AG09309 (cell line): ENCODE measurements around the gene TRDMT1.

Source experiments
- DNase-seq: peaks from one replicate; pipeline ENCODE4 v3.0.0-alpha.2; 2010; ENCODE audit warnings: low read depth
- H3K4me3 ChIP-seq: 2 replicates; pipeline ENCODE4 v1.5.1; 2011; ENCODE audit warnings: mild to moderate bottlenecking, low read depth, low read length, moderate library complexity; ENCODE audit not compliant: control insufficient read depth
- TF ChIP-seq, protein P1 (sequence below): IDR thresholded peaks from 2 replicates; pipeline ENCODE4 v1.5.1; 2011; ENCODE audit warnings: mild to moderate bottlenecking, low read depth, low read length, inconsistent platforms; ENCODE audit not compliant: insufficient read depth, control insufficient read depth; ENCODE audit errors: missing control alignments

Gene TRDMT1

GRCh38 chr10:17179002-17179401 is 22.5 kb downstream of the TRDMT1 start:
- DNase-seq, result no peak
- H3K4me3 ChIP-seq, result no peak overlapping the region
- TF ChIP-seq, protein P1, sequence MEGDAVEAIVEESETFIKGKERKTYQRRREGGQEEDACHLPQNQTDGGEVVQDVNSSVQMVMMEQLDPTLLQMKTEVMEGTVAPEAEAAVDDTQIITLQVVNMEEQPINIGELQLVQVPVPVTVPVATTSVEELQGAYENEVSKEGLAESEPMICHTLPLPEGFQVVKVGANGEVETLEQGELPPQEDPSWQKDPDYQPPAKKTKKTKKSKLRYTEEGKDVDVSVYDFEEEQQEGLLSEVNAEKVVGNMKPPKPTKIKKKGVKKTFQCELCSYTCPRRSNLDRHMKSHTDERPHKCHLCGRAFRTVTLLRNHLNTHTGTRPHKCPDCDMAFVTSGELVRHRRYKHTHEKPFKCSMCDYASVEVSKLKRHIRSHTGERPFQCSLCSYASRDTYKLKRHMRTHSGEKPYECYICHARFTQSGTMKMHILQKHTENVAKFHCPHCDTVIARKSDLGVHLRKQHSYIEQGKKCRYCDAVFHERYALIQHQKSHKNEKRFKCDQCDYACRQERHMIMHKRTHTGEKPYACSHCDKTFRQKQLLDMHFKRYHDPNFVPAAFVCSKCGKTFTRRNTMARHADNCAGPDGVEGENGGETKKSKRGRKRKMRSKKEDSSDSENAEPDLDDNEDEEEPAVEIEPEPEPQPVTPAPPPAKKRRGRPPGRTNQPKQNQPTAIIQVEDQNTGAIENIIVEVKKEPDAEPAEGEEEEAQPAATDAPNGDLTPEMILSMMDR, result no peak

- no peak overlapping the region for H3K4me3 ChIP-seq
- no peak for DNase-seq
- TF ChIP-seq, protein P1, result no peak
These were observed 23.5 kb downstream of the TRDMT1 start for GRCh38 chr10:17178006-17178405.

- no peak overlapping the region for H3K4me3 ChIP-seq
- TF ChIP-seq, protein P1, result no peak
These were observed 24.5 kb downstream of the TRDMT1 start for GRCh38 chr10:17177014-17177413.

GRCh38 chr10:17176091-17176490 is 25.4 kb downstream of the TRDMT1 start:
- no peak for DNase-seq
- H3K4me3 ChIP-seq, result no peak overlapping the region
- TF ChIP-seq, protein P1, result no peak

More at GRCh38 chr10:17177014-17177413, 24.5 kb downstream of the TRDMT1 start:
- no peak for DNase-seq

GRCh38 chr10:17175551-17175950 is 25.9 kb downstream of the TRDMT1 start:
- no peak for DNase-seq
- no peak overlapping the region for H3K4me3 ChIP-seq

DNA sequence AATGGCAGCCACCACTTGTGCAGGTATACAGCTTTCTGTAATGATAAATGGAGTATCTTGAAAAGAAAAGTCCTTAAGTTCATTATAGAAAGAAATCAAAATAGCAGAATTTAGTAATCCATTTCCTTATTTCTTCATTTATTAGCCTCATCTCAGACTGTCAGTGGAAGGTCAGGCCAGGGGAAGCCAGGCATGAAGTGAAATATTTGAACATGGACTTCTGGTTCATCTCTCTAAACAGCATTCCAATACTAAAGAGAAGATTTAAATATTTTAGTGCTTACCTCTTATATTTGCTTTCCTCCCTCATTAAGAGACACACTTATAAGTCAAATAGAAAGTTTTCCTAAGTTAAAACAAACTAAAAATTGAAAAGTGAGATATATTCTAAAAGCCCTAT is 26.8 kb downstream of the TRDMT1 start:
- no peak for DNase-seq
- TF ChIP-seq, protein P1, result no peak
- H3K4me3 ChIP-seq, result no peak overlapping the region

More at GRCh38 chr10:17175551-17175950, 25.9 kb downstream of the TRDMT1 start:
- TF ChIP-seq, protein P1, result no peak

- TF ChIP-seq, protein P1, result no peak
- H3K4me3 ChIP-seq, result no peak overlapping the region
- no peak for DNase-seq
These were observed 30.3 kb downstream of the TRDMT1 start for GRCh38 chr10:17171141-17171641.
